Measurements from ENCODE around the gene KCP. TPM values are rescaled to one million over a fixed set of nuclear protein-coding genes. Genes with fewer than 3 reads are reported as not detected.

Gene KCP
- polyA plus RNA-seq, 1 donor = 1.3 TPM

DNA sequence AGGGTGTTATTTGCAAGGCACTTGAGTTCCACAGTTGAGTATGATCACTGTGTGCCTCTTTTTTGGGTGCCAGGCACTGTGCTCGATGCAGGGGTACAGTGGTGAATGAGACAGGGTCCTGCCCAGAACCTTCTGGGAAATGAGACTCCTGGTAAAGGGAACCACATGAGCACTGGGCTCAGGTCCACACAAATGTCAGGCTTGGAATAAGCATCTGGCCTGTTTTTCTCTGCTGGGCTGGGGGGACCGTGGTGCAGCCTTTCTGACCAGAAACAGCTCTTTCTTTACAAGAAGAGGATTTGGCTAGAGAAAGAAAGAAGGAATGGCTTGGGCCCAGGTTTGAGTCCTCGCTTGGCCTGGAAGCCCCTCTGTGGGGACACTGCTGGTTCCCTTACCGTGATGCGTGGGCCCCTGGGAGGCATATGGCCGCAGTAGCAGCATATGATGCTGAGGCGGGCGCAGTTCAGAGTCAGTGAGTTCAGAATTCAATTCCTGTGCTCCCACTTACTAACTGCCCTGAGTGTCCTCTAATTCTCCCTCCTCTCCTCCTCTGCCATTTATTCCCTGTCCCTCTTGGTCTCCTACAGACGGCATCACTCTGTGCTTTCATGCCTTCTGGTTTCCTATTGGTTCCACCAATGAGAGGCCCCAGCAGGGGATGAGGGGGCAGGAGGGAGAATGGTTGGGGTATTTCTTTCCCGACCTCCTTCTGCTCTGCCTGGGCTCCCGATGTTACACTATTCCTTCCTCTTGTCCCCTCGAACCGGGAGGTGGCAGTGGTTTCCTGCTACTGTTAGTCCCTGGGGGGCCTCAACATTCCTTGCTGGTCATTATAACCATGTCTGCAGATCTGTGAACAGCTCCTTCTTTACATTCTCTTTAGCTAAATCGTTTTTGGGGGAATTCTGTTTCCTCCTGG is 9.6 kb upstream of the KCP start:
- Histone ChIP-seq H3K36me3 (ENCODE audit: control insufficient read depth, insufficient read depth, low read length) (no peaks in the 10 kb centered on the region), H3K4me1 (ENCODE audit: control insufficient read depth, insufficient read depth, low read length) (peaks cover 5% of the 10 kb centered on the region), H3K27ac (ENCODE audit: low read length) (no peak overlapping the region), H3K27me3 (ENCODE audit: control insufficient read depth, insufficient read depth, low read length) (peaks cover 75% of the 10 kb centered on the region), H3K9me3 (ENCODE audit: control insufficient read depth, low read depth, low read length) (peaks cover 4% of the 10 kb centered on the region), H3K4me3 (ENCODE audit: low read length) (no peak overlapping the region)
- DNase-seq = no peak
- 43% methylated on average over 3 of the region's 14 CpGs for WGBS (ENCODE audit: insufficient coverage, low lambda C conversion rate)

DNA sequence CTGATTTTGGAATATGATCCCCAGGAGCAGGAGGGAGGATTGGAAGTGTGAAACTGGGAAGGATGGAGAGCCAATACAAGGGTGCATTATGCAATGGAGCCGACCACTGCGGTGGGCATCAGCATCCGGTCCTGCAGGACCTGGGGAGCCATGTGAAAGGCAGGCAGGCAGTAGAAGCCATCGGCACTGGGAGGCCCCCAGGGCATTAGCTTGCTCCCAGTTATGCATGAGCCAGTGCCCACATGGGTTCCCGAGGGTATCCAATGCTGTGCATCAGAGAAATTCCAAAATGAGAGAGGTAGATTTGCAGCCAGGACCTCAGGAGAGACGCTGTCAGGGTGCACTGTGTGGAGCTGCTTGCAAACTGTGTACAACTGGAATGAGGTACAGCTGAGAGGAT is 8.7 kb upstream of the KCP start:
- Histone ChIP-seq H3K4me1 (ENCODE audit: control insufficient read depth, insufficient read depth, low read length) (peaks cover 5% of the 10 kb centered on the region), H3K27ac (ENCODE audit: low read length) (no peak overlapping the region), H3K9me3 (ENCODE audit: control insufficient read depth, low read depth, low read length) (peaks cover 4% of the 10 kb centered on the region), H3K4me3 (ENCODE audit: low read length) (no peak overlapping the region), H3K27me3 (ENCODE audit: control insufficient read depth, insufficient read depth, low read length) (peaks cover 83% of the 10 kb centered on the region), H3K36me3 (ENCODE audit: control insufficient read depth, insufficient read depth, low read length) (no peaks in the 10 kb centered on the region)
- no peak for DNase-seq
- whole genome bisulfite sequencing (ENCODE audit: insufficient coverage, low lambda C conversion rate) = no CpG with 5 or more reads among the region's 6 CpGs

DNA sequence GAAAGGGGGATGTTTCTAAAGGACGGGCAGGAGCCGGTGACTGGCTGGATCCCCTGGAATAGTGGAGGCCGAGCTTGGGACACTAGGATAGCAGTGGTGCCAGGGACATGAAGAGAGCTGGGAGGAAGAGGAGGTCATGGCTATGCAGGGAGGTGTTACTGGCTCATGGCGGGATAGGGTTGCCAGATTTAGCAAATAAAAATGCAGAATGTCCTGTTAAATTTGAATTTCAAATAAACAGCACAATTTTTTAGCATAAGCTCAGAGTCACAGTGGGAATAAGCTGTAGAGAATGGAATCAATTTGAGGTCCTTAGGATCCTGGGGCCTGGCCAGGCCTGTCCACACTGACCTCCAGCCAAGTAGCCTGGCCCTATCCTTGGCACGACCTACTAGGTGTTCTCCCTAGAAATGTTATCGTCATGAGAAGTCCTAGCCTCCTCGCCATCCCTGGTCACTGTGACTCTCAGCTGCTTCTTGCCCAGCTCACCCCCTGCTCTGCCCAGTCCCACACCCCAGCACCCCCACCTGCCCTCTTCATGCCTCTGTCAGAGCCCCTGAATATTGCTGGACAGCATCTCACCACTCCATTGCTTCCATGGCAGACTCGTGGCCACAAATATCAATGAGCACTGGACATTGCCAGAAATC is 7.6 kb upstream of the KCP start:
- peaks cover 4% of the 10 kb centered on the region for H3K9me3 ChIP-seq (ENCODE audit: control insufficient read depth, low read depth, low read length)
- WGBS (ENCODE audit: insufficient coverage, low lambda C conversion rate) = no CpG with 5 or more reads among the region's 8 CpGs
- peaks cover 5% of the 10 kb centered on the region for H3K4me1 ChIP-seq (ENCODE audit: control insufficient read depth, insufficient read depth, low read length)
- peaks cover 84% of the 10 kb centered on the region for H3K27me3 ChIP-seq (ENCODE audit: control insufficient read depth, insufficient read depth, low read length)
- H3K36me3 ChIP-seq (ENCODE audit: control insufficient read depth, insufficient read depth, low read length) = no peaks in the 10 kb centered on the region
- H3K4me3 ChIP-seq (ENCODE audit: low read length) = no peak overlapping the region
- no peak for DNase-seq
- no peak overlapping the region for H3K27ac ChIP-seq (ENCODE audit: low read length)

DNA sequence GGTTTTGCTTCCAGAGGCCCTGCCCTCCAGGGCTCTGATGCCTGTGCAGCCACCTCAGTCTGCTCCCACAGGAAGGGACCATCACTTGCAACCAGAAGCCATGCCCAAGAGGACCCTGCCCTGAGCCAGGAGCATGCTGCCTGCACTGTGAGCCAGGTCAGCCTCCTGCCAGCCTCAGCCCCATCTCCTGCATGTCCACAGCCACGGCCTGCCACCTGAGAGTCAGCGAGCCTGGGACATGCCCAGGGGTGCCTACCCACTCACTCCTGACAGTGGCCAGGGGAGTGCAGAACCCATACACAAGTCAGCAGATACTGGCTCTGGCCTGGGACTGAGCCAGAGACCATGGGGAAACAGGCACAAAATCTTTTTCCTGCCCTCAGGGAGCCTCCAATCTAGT is 6.6 kb upstream of the KCP start:
- H3K4me3 ChIP-seq (ENCODE audit: low read length) = no peak overlapping the region
- H3K27me3 ChIP-seq (ENCODE audit: control insufficient read depth, insufficient read depth, low read length) = peaks cover 78% of the 10 kb centered on the region

DNA sequence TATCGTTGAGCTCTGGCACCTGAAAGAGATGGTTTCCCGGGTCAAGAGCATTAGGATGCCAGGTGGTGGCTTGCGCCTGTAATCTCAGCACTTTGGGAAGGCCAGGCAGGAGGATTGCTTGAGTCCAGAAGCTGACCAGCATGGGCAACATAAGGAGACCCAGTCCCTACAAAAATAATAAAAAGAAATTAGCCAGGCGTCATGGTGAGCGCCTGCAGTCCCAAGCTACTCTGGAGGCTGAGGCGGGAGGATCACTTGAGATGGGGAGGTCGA is 6.1 kb upstream of the KCP start:
- H3K9me3 ChIP-seq (ENCODE audit: control insufficient read depth, low read depth, low read length) = peaks cover 4% of the 10 kb centered on the region
- peaks cover 78% of the 10 kb centered on the region for H3K27me3 ChIP-seq (ENCODE audit: control insufficient read depth, insufficient read depth, low read length)
- no peak overlapping the region for H3K4me3 ChIP-seq (ENCODE audit: low read length)
- H3K36me3 ChIP-seq (ENCODE audit: control insufficient read depth, insufficient read depth, low read length) = no peaks in the 10 kb centered on the region
- H3K4me1 ChIP-seq (ENCODE audit: control insufficient read depth, insufficient read depth, low read length) = peaks cover 5% of the 10 kb centered on the region
- no peak for DNase-seq
- WGBS (ENCODE audit: insufficient coverage, low lambda C conversion rate) = no CpG with 5 or more reads among the region's 7 CpGs
- H3K27ac ChIP-seq (ENCODE audit: low read length) = no peak overlapping the region

More for the DNA sequence above, 6.6 kb upstream of the KCP start:
- Histone ChIP-seq H3K9me3 (ENCODE audit: control insufficient read depth, low read depth, low read length) (peaks cover 4% of the 10 kb centered on the region), H3K4me1 (ENCODE audit: control insufficient read depth, insufficient read depth, low read length) (peaks cover 5% of the 10 kb centered on the region), H3K36me3 (ENCODE audit: control insufficient read depth, insufficient read depth, low read length) (no peaks in the 10 kb centered on the region), H3K27ac (ENCODE audit: low read length) (no peak overlapping the region)
- no peak for DNase-seq
- no CpG with 5 or more reads among the region's 2 CpGs for WGBS (ENCODE audit: insufficient coverage, low lambda C conversion rate)

DNA sequence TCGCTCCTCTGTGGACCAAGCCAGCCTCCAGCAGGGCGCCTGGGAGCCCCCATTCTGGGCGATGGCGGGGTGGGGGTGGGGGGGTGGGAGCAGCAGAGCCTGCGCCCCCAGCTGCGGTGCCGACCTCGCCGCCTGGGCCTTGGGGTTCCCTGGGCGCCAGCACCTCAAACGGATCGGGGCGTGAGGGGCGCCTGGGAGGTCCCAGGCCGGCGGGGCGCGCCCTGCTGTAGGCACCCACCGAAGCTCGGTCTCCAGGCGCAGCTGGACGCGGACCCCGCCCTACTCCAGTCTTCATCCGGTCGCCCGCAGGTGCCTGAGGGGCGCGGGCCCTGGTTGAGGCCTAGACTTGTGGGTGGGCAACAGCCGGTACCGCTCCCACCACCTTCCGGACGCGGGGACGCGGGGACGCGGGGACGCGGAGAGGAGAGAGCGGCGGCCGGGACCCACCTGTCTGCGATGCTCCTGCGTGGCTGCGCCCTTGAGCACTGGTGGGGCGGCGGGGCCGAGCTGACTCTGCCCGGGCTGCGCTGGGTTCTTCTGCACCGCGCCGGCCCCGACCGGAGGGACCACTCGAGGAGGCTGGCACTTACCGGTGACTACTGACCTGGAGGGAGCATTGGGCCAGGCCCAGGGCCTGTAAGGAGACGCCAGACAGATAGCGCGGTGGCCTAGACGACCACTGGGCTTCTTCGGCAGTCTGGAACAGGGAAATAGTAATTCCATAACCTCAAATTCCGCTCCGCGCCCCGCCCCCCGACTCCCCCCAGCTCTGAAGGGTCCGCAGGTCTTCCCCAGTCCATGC is 5.5 kb upstream of the KCP start:
- WGBS (ENCODE audit: insufficient coverage, low lambda C conversion rate) = no CpG with 5 or more reads among the region's 69 CpGs
- H3K27ac ChIP-seq (ENCODE audit: low read length) = no peak overlapping the region
- peaks cover 79% of the 10 kb centered on the region for H3K27me3 ChIP-seq (ENCODE audit: control insufficient read depth, insufficient read depth, low read length)
- H3K4me1 ChIP-seq (ENCODE audit: control insufficient read depth, insufficient read depth, low read length) = peaks cover 7% of the 10 kb centered on the region
- DNase-seq = no peak
- no peak overlapping the region for H3K4me3 ChIP-seq (ENCODE audit: low read length)
- H3K9me3 ChIP-seq (ENCODE audit: control insufficient read depth, low read depth, low read length) = peaks cover 4% of the 10 kb centered on the region
- H3K36me3 ChIP-seq (ENCODE audit: control insufficient read depth, insufficient read depth, low read length) = no peaks in the 10 kb centered on the region

DNA sequence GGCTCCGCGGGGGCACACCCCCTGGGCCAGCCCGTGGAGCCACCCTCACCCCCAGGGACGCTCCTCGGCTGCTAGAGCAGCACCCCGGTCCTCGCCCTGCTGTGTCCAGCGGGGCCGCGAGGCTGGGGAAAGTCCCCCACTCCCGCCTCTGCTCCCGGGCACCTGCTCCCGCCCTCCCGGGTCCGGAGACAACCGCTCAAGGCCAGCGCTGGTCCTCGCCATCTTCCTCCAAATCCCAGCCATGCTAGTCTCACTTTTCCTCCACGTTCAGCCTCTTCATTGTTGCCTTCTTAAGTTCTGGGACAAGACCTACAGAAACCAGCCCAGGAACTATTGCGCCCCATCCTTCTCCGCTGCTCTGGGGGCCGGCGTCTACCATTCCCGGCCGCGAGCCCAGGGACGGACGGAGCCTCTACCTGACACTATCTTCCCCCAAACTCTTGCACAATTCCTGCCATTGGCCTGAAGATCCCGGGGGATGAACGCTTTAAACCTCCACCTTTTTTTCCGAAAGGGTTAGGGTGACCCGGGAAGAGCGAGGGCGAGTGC is 4.8 kb upstream of the KCP start:
- peaks cover 4% of the 10 kb centered on the region for H3K9me3 ChIP-seq (ENCODE audit: control insufficient read depth, low read depth, low read length)
- peaks cover 7% of the 10 kb centered on the region for H3K4me1 ChIP-seq (ENCODE audit: control insufficient read depth, insufficient read depth, low read length)
- no CpG with 5 or more reads among the region's 34 CpGs for WGBS (ENCODE audit: insufficient coverage, low lambda C conversion rate)
- no peak overlapping the region for H3K4me3 ChIP-seq (ENCODE audit: low read length)
- H3K27ac ChIP-seq (ENCODE audit: low read length) = no peak overlapping the region
- peaks cover 79% of the 10 kb centered on the region for H3K27me3 ChIP-seq (ENCODE audit: control insufficient read depth, insufficient read depth, low read length)
- H3K36me3 ChIP-seq (ENCODE audit: control insufficient read depth, insufficient read depth, low read length) = no peaks in the 10 kb centered on the region
- no peak for DNase-seq

DNA sequence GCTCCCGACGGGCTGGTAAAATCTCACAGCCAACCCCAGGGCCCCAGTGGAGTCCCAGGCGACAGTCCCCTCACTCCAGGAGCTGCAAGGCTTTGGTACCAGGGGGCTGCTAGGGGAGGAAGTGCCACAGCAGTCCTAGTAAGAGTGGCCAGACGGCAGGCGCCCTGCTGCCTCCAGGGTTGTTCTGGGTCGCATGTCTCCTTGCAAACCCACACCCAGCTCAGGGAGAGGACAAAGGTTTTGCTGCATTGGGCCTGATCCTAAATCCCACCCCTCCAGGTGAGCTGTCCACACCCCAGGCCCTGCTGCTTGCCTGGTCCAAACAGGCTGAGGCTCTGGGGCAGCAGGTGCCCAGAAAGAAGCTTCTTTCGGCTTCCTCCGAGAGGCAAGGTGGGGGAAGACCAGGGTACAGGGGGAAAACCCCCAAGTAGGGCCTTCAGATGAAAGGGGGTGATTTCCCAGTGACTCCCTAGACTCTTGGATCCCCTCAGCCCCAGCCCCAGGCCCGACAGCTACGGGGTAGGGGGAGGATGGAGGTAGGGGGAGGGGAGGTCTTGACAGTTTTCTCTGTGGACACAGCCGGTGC is 4.2 kb upstream of the KCP start:
- DNase-seq = no peak
- Histone ChIP-seq H3K36me3 (ENCODE audit: control insufficient read depth, insufficient read depth, low read length) (no peaks in the 10 kb centered on the region), H3K27me3 (ENCODE audit: control insufficient read depth, insufficient read depth, low read length) (peaks cover 80% of the 10 kb centered on the region), H3K4me1 (ENCODE audit: control insufficient read depth, insufficient read depth, low read length) (peaks cover 9% of the 10 kb centered on the region), H3K27ac (ENCODE audit: low read length) (no peak overlapping the region), H3K9me3 (ENCODE audit: control insufficient read depth, low read depth, low read length) (peaks cover 4% of the 10 kb centered on the region), H3K4me3 (ENCODE audit: low read length) (no peak overlapping the region)
- WGBS (ENCODE audit: insufficient coverage, low lambda C conversion rate) = no CpG with 5 or more reads among the region's 11 CpGs

DNA sequence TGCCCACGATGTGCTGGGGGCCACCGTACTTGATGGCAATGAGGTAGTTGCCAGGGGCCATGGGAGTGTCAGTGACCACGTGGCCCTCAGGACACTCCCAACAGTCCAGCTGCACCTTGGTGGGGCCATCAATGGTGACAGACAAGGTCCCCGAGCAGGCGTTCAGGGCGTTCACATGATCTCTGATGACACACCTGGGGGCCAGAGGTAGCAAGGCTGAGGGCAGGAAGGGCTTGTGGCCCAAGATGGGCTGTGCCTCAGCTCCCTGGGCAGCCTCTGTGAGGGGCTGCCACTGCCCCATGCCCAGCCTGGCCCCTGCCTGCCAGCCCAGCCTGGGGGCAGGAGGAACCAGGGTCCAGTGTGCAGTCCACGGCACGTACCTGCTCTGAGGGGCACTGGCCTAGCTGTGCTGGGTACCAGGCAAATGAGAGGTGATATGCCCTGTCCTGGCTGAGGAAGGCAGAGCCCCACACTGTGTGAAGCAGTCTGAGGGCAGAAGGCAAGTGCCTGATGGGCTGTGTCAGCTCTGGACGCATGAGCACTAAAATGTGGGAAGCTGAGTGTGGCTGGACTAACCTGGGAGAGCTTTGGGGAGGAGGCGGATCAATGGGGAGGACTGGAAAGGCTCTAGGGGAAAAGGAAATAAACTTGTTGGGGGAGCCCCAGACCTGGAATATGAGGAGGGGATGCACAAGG is 3.5 kb upstream of the KCP start:
- Histone ChIP-seq H3K27me3 (ENCODE audit: control insufficient read depth, insufficient read depth, low read length) (peaks cover 82% of the 10 kb centered on the region), H3K4me3 (ENCODE audit: low read length) (no peak overlapping the region), H3K27ac (ENCODE audit: low read length) (no peak overlapping the region), H3K4me1 (ENCODE audit: control insufficient read depth, insufficient read depth, low read length) (peaks cover 13% of the 10 kb centered on the region), H3K9me3 (ENCODE audit: control insufficient read depth, low read depth, low read length) (peaks cover 4% of the 10 kb centered on the region), H3K36me3 (ENCODE audit: control insufficient read depth, insufficient read depth, low read length) (no peaks in the 10 kb centered on the region)
- DNase-seq = peak in 1 of 2 donors; percentile 37
- no CpG with 5 or more reads among the region's 10 CpGs for WGBS (ENCODE audit: insufficient coverage, low lambda C conversion rate)

Measured in large intestine (tissue), 3 donors.